Activated CD4-positive, alpha-beta T cell treated with anti-CD3 and anti-CD28 coated beads for 4 hours (primary cell): ENCODE results near the gene PARD3B.

ENCODE experiments used
- DNase-seq, 2 donors: peaks; one replicate each; pipeline ENCODE4 v3.0.0-alpha.2; 2020

Gene PARD3B

GRCh38 chr2:205496370-205496769 lies 951.1 kb downstream of the PARD3B start:
- no peak for DNase-seq

- DNase-seq, result no peak
These were observed 951.5 kb downstream of the PARD3B start for GRCh38 chr2:205496772-205497171.

GRCh38 chr2:205499006-205499405 lies 953.7 kb downstream of the PARD3B start:
- no peak for DNase-seq

GRCh38 chr2:205500065-205500464 lies 954.8 kb downstream of the PARD3B start:
- DNase-seq, result no peak

- DNase-seq, result no peak
These were observed 955.7 kb downstream of the PARD3B start for GRCh38 chr2:205500951-205501350.

- no peak for DNase-seq
These were observed 956.6 kb downstream of the PARD3B start for GRCh38 chr2:205501826-205502225.

- no peak for DNase-seq
These were observed 960.1 kb downstream of the PARD3B start for GRCh38 chr2:205505371-205505770.

- no peak for DNase-seq
These were observed 964.4 kb downstream of the PARD3B start for GRCh38 chr2:205509655-205510054.

GRCh38 chr2:205510345-205510744 lies 965.1 kb downstream of the PARD3B start:
- DNase-seq, result no peak

- DNase-seq, result no peak
These were observed 965.9 kb downstream of the PARD3B start for GRCh38 chr2:205511221-205511620.

GRCh38 chr2:205511641-205512040 lies 966.4 kb downstream of the PARD3B start:
- DNase-seq, result no peak

GRCh38 chr2:205520311-205520710 lies 975.0 kb downstream of the PARD3B start:
- no peak for DNase-seq

GRCh38 chr2:205524656-205525055 lies 979.4 kb downstream of the PARD3B start:
- DNase-seq, result no peak

- no peak for DNase-seq
These were observed 982.5 kb downstream of the PARD3B start for GRCh38 chr2:205527801-205528200.

- no peak for DNase-seq
These were observed 985.8 kb downstream of the PARD3B start for GRCh38 chr2:205531072-205531471.

- DNase-seq, result no peak
These were observed 986.3 kb downstream of the PARD3B start for GRCh38 chr2:205531489-205532148.

GRCh38 chr2:205535001-205535400 lies 989.7 kb downstream of the PARD3B start:
- DNase-seq, result no peak

GRCh38 chr2:205539603-205540002 lies 994.3 kb downstream of the PARD3B start:
- DNase-seq, result no peak

- DNase-seq, result no peak
These were observed 994.8 kb downstream of the PARD3B start for GRCh38 chr2:205540036-205540435.

GRCh38 chr2:205543262-205543843 lies 998.1 kb downstream of the PARD3B start:
- no peak for DNase-seq

- no peak for DNase-seq
These were observed 998.8 kb downstream of the PARD3B start for GRCh38 chr2:205543937-205544702.

- no peak for DNase-seq
These were observed 1000.9 kb downstream of the PARD3B start for GRCh38 chr2:205545971-205546816.

GRCh38 chr2:205555566-205556230 lies 1010.4 kb downstream of the PARD3B start:
- DNase-seq, result no peak
